Measurements from ENCODE around the gene CADPS. TPM values are rescaled to one million over a fixed set of nuclear protein-coding genes. Genes with fewer than 3 reads are reported as not detected.

The CADPS gene
- total RNA-seq, 1 donor, result 3.7 TPM

DNA sequence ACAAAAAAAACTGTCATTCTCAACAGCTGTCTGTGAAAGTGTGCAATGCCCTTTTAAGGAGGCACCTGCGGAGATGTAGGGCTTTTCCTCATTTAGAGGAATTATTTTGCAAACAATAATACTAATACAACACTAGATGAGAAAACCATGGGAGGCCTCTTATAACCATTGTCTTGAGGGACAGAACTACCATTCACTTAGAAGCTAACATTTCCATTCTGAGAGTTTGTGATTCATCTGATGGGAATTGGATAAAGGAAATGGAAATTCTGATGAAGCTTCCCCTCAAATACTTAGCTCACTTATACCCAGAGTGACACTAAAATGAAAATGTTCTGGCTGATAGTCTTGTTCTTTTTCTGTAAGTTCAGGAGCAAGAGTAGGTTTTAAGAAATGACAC is 147.7 kb downstream of the CADPS start:
- no peak overlapping the region for H3K4me3 ChIP-seq (ENCODE audit: low read depth, low read length)
- peak; percentile 18 for DNase-seq (ENCODE audit: low read depth)
- TF ChIP-seq, protein P1, sequence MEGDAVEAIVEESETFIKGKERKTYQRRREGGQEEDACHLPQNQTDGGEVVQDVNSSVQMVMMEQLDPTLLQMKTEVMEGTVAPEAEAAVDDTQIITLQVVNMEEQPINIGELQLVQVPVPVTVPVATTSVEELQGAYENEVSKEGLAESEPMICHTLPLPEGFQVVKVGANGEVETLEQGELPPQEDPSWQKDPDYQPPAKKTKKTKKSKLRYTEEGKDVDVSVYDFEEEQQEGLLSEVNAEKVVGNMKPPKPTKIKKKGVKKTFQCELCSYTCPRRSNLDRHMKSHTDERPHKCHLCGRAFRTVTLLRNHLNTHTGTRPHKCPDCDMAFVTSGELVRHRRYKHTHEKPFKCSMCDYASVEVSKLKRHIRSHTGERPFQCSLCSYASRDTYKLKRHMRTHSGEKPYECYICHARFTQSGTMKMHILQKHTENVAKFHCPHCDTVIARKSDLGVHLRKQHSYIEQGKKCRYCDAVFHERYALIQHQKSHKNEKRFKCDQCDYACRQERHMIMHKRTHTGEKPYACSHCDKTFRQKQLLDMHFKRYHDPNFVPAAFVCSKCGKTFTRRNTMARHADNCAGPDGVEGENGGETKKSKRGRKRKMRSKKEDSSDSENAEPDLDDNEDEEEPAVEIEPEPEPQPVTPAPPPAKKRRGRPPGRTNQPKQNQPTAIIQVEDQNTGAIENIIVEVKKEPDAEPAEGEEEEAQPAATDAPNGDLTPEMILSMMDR (IDR thresholded peaks at IDR 0.05; ENCODE audit: insufficient read depth, low read length), result no peak

GRCh38 chr3:62724503-62724902 is 150.7 kb downstream of the CADPS start:
- H3K4me3 ChIP-seq (ENCODE audit: low read depth, low read length), result no peak overlapping the region
- TF ChIP-seq, protein P1 (IDR thresholded peaks at IDR 0.05; ENCODE audit: insufficient read depth, low read length), result no peak
- DNase-seq (ENCODE audit: low read depth), result no peak

GRCh38 chr3:62723914-62724217 is 151.3 kb downstream of the CADPS start:
- no peak for DNase-seq (ENCODE audit: low read depth)
- TF ChIP-seq, protein P1 (IDR thresholded peaks at IDR 0.05; ENCODE audit: insufficient read depth, low read length), result no peak
- no peak overlapping the region for H3K4me3 ChIP-seq (ENCODE audit: low read depth, low read length)

DNA sequence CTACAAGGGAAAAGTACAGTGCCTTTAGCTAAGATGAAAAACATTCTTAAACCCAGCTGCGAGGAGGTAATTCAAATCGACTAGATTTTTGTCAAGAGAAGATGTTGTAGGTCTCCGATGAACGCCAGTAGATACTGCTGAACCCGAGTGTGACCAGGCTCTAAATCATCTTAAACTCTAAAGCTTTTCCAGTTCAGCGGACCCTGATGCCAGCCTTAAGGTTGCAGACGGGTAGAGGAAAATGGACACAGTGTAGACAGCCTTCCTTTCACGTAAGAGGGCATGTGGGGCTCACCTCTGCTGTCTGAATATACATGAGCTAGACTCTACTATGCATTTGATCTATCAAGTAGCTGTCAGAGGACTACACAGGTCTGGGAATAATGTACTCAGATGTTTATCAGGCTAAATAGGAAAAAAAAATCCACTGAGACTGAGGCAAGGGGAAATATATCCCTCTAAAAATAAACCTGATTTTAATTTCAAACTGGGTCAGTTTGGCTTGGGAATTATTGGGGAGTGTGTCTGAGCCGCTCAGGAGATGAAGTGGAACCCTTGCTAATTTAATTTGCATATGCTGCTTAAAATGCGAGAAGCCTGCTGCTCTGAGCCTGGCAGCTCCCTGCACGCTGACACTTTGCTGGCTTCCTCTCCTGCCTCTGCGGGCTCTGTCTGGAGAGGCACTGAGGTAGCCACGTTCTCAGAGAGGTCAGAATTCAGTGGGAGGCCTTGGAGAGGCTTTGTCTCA is 151.9 kb downstream of the CADPS start:
- no peak overlapping the region for H3K4me3 ChIP-seq (ENCODE audit: low read depth, low read length)
- DNase-seq (ENCODE audit: low read depth), result no peak
- TF ChIP-seq, protein P1 (IDR thresholded peaks at IDR 0.05; ENCODE audit: insufficient read depth, low read length), result no peak

GRCh38 chr3:62722344-62722743 is 152.9 kb downstream of the CADPS start:
- no peak for DNase-seq (ENCODE audit: low read depth)
- H3K4me3 ChIP-seq (ENCODE audit: low read depth, low read length), result no peak overlapping the region
- TF ChIP-seq, protein P1 (IDR thresholded peaks at IDR 0.05; ENCODE audit: insufficient read depth, low read length), result no peak

DNA sequence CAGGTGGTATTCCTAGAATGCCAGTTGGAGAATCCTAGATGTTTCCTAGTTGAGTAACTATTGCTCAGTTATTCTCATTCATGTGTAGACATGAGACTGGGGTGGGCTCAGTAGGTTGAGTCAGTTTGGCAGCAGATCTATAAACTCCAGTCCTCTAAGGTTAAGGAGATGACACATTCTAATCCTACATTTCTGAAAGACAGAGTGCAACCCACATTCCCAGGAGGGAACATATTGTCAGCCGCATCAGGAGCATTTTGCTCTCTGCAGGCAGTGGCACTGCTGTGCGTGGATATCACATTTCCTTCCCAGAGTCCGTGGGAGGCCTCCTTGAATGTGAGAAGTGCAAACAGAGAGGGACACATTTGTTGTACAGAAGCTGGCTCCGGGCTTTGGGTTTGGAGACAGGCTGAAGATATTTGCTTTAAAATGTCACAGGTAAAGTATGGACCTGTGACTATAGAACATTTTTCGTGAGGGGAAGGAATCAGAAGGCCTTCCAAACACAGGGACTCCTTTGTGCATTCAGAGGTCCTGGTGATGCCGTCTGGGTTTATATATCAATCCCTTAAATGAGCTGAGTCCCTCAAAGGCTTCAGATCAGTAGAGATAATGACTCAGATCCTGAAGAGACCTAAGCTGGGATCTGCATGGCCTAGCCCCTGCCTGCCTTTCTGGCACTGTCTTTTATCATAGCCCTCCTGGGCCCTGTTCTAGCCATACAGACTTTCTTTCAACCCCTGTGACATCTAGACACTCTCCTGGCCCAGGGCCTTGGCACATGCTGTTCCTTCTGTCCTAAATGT is 156.5 kb downstream of the CADPS start:
- no peak for DNase-seq (ENCODE audit: low read depth)
- H3K4me3 ChIP-seq (ENCODE audit: low read depth, low read length), result no peak overlapping the region
- TF ChIP-seq, protein P1 (IDR thresholded peaks at IDR 0.05; ENCODE audit: insufficient read depth, low read length), result no peak

All from fibroblast of the aortic adventitia (primary cell).